IMR-90 (cell line): Measurements from ENCODE around the gene SNAPIN. TPM values are rescaled to one million over a fixed set of nuclear protein-coding genes. Genes with fewer than 3 reads are reported as not detected.

Experiments
- ATAC-seq: fragments of 200-7000 bp; cut with Tn5 transposase; 2 replicates; pipeline ENCODE4 v1.9.1; 2020; ENCODE audit warnings: low read depth, mild to moderate bottlenecking, moderate library complexity
- BruUV-seq: library from RNA; stranded (reverse); fragments of 400-500 nt; replicated peaks from 2 replicates; lab custom pipeline; 2021; lab: Mats Ljungman, UMichigan
- CTCF ChIA-PET: fragments of 300-600 bp; formaldehyde crosslinking; extraction: SDS; loops from one replicate; lab custom pipeline; 2021; ENCODE audit warnings: antibody characterized with exemption; lab: Yijun Ruan, JAX
- POLR2A ChIA-PET: fragments of 300-600 bp; sonication (Branson Sonifier 250); formaldehyde crosslinking; loops from one replicate; lab custom pipeline; 2022; ENCODE audit warnings: antibody characterized with exemption; ENCODE audit not compliant: unreplicated experiment; lab: Charles Lee
- DNase-seq: peaks from one replicate; pipeline ENCODE4 v3.0.0; 2013
- H2AFZ ChIP-seq: replicated peaks from 2 replicates; pipeline ENCODE3; 2013; ENCODE audit warnings: low read length, mild to moderate bottlenecking; ENCODE audit not compliant: poor library complexity
- H2AK5ac ChIP-seq: 2 replicates; pipeline ENCODE4 v1.6.1; 2013; ENCODE audit warnings: low read depth, low read length, inconsistent platforms
- H2AK9ac ChIP-seq: replicated peaks from 2 replicates; pipeline ENCODE3; 2013; ENCODE audit warnings: mild to moderate bottlenecking, low read depth, low read length, moderate library complexity; ENCODE audit not compliant: poor library complexity
- H2BK120ac ChIP-seq: 2 replicates; pipeline ENCODE4 v1.6.1; 2013; ENCODE audit warnings: low read depth, low read length, inconsistent platforms
- H2BK15ac ChIP-seq: 3 replicates; pipeline ENCODE4 v1.6.1; 2013; ENCODE audit warnings: low read depth, low read length, inconsistent platforms
- H2BK20ac ChIP-seq: 2 replicates; pipeline ENCODE4 v1.6.1; 2013; ENCODE audit warnings: low read depth, mild to moderate bottlenecking, inconsistent platforms, low read length, moderate library complexity
- H2BK5ac ChIP-seq: 2 replicates; pipeline ENCODE4 v1.6.1; 2013; ENCODE audit warnings: mild to moderate bottlenecking, low read depth, low read length, inconsistent platforms; ENCODE audit not compliant: poor library complexity, severe bottlenecking
- H3K14ac ChIP-seq: replicated peaks from 2 replicates; pipeline ENCODE4 v1.6.1; 2013; ENCODE audit warnings: low read depth, low read length, inconsistent platforms
- H3K18ac ChIP-seq: 2 replicates; pipeline ENCODE4 v1.6.1; 2013; ENCODE audit warnings: low read depth, low read length, control low read depth
- H3K23ac ChIP-seq: 2 replicates; pipeline ENCODE4 v1.6.1; 2013; ENCODE audit warnings: low read depth, low read length, inconsistent platforms
- H3K27ac ChIP-seq: 2 replicates; pipeline ENCODE4 v1.5.1; 2013; ENCODE audit warnings: mild to moderate bottlenecking, control low read depth, low read length; ENCODE audit not compliant: insufficient read depth
- H3K27me3 ChIP-seq: 2 replicates; pipeline ENCODE4 v1.6.1; 2013; ENCODE audit warnings: low read length; ENCODE audit not compliant: control insufficient read depth, insufficient read depth
- H3K36me3 ChIP-seq: 2 replicates; pipeline ENCODE4 v1.6.1; 2013; ENCODE audit warnings: low read length, mixed read lengths; ENCODE audit not compliant: control insufficient read depth, insufficient read depth
- H3K4ac ChIP-seq: 2 replicates; pipeline ENCODE4 v1.6.1; 2013; ENCODE audit warnings: low read depth, low read length, inconsistent platforms
- H3K4me1 ChIP-seq: 2 replicates; pipeline ENCODE4 v1.6.1; 2013; ENCODE audit warnings: low read length, mixed read lengths; ENCODE audit not compliant: control insufficient read depth, insufficient read depth
- H3K4me2 ChIP-seq: 2 replicates; pipeline ENCODE4 v1.6.1; 2013; ENCODE audit warnings: low read depth, mild to moderate bottlenecking, control low read depth, low read length, moderate library complexity
- H3K4me3 ChIP-seq: 2 replicates; pipeline ENCODE4 v1.5.1; 2013; ENCODE audit warnings: low read depth, mild to moderate bottlenecking, control low read depth, low read length, moderate library complexity; ENCODE audit not compliant: insufficient read depth
- H3K56ac ChIP-seq: 2 replicates; pipeline ENCODE4 v1.6.1; 2013; ENCODE audit warnings: low read length, inconsistent platforms; ENCODE audit not compliant: insufficient read depth; ENCODE audit errors: extremely low read depth
- H3K79me1 ChIP-seq, 2 experiments: 2 replicates each; pipeline ENCODE4 v1.6.1; 2013; ENCODE audit warnings: low read length in 2 of 2, inconsistent platforms in 1 of 2, low read depth in 1 of 2
- H3K9ac ChIP-seq: 2 replicates; pipeline ENCODE4 v1.6.1; 2013; ENCODE audit warnings: low read depth, low read length, control low read depth
- H3K9me1 ChIP-seq: 2 replicates; pipeline ENCODE4 v1.6.1; 2013; ENCODE audit warnings: low read length, inconsistent platforms; ENCODE audit not compliant: insufficient read depth
- H3K9me3 ChIP-seq: 2 replicates; pipeline ENCODE4 v1.6.1; 2013; ENCODE audit warnings: low read length; ENCODE audit not compliant: control insufficient read depth, insufficient read depth
- H4K20me1 ChIP-seq: 2 replicates; pipeline ENCODE4 v1.6.1; 2013; ENCODE audit warnings: low read length, inconsistent platforms; ENCODE audit not compliant: insufficient read depth
- H4K5ac ChIP-seq: 2 replicates; pipeline ENCODE4 v1.6.1; 2013; ENCODE audit warnings: mild to moderate bottlenecking, low read depth, low read length, control low read depth
- H4K8ac ChIP-seq, 2 experiments: 2 replicates each; pipeline ENCODE4 v1.6.1; 2013; ENCODE audit warnings: low read depth in 2 of 2, low read length in 2 of 2, control low read depth in 1 of 2, inconsistent platforms in 1 of 2
- H4K91ac ChIP-seq: 2 replicates; pipeline ENCODE4 v1.6.1; 2013; ENCODE audit warnings: low read depth, low read length, inconsistent platforms; ENCODE audit not compliant: insufficient read depth
- BHLHE40 ChIP-seq: fragments of 150-350 bp; IDR thresholded peaks from 2 replicates; pipeline ENCODE4 v1.6.1; 2016; ENCODE audit warnings: mild to moderate bottlenecking, low read depth, low read length
- CEBPB ChIP-seq: IDR thresholded peaks from 2 replicates; pipeline ENCODE4 v1.6.1; 2012; ENCODE audit warnings: low read depth, low read length, improper control_type of control experiment
- CHD1 ChIP-seq: IDR thresholded peaks from 2 replicates; pipeline ENCODE4 v1.6.1; 2012; ENCODE audit warnings: low read depth, low read length, improper control_type of control experiment
- FOS ChIP-seq: fragments of 150-350 bp; IDR thresholded peaks from 2 replicates; pipeline ENCODE4 v1.6.1; 2016; ENCODE audit warnings: low read depth, low read length
- MAFK ChIP-seq: IDR thresholded peaks from 2 replicates; pipeline ENCODE4 v1.6.1; 2012; ENCODE audit warnings: low read depth, low read length, improper control_type of control experiment
- MAZ ChIP-seq: IDR thresholded peaks from 2 replicates; pipeline ENCODE4 v1.6.1; 2012; ENCODE audit warnings: low read depth, mild to moderate bottlenecking, low read length, improper control_type of control experiment, moderate library complexity, borderline replicate concordance
- MXI1 ChIP-seq: IDR thresholded peaks from 2 replicates; pipeline ENCODE4 v1.6.1; 2012; ENCODE audit warnings: low read depth, mild to moderate bottlenecking, low read length, moderate library complexity, borderline replicate concordance
- NFE2L2 ChIP-seq: fragments of 150-350 bp; IDR thresholded peaks from 2 replicates; pipeline ENCODE4 v1.6.1; 2016; ENCODE audit warnings: low read depth, mild to moderate bottlenecking, low read length
- POLR2A ChIP-seq: IDR thresholded peaks from 2 replicates; pipeline ENCODE4 v1.6.1; 2012; ENCODE audit warnings: mild to moderate bottlenecking, low read depth, low read length
- RAD21 ChIP-seq: IDR thresholded peaks from 2 replicates; pipeline ENCODE4 v1.6.1; 2012; ENCODE audit warnings: low read length, improper control_type of control experiment
- RCOR1 ChIP-seq: IDR thresholded peaks from 2 replicates; pipeline ENCODE4 v1.6.1; 2012; ENCODE audit warnings: mild to moderate bottlenecking, low read length, improper control_type of control experiment; ENCODE audit not compliant: insufficient replicate concordance
- RFX5 ChIP-seq: IDR thresholded peaks from 2 replicates; pipeline ENCODE4 v1.8.0; 2012; ENCODE audit warnings: low read depth, mild to moderate bottlenecking, low read length, moderate library complexity
- SMC3 ChIP-seq: fragments of 150-350 bp; IDR thresholded peaks from 2 replicates; pipeline ENCODE4 v1.6.1; 2016; ENCODE audit warnings: low read depth, mild to moderate bottlenecking, antibody characterized with exemption, low read length, moderate library complexity
- WGBS, 2 experiments: methylation state at CpG; one replicate each; pipeline versions ENCODE4 v1.1.5 to v1.1.7; 2013; ENCODE audit warnings: missing lambda C conversion rate in 2 of 2; ENCODE audit not compliant: insufficient read length in 1 of 2; ENCODE audit errors: extremely low coverage in 2 of 2; 5-methylcytosine and 5-hydroxymethylcytosine counted together
- dilution Hi-C: fragments of 300-500 bp; cut with HindIII; formaldehyde crosslinking; loops from one replicate; pipeline ENCODE4 v1.14.3; 2018; ENCODE audit warnings: low sequenced_read_pairs; ENCODE audit not compliant: unreplicated experiment
- in situ Hi-C: fragments of 300-500 bp; cut with MboI; formaldehyde crosslinking; loops from 3 replicates; pipeline ENCODE4 v1.14.3; 2019; ENCODE audit warnings: low sequenced_read_pairs, inconsistent platforms, mixed read lengths
- intact Hi-C: fragments of 100-400 bp; cut with micrococcal nuclease; formaldehyde crosslinking; loops from 2 replicates; pipeline ENCODE4 v1.10.0; 2022
- polyA plus RNA-seq, 3 experiments: library from polyadenylated mRNA; depleted of rRNA; stranded (reverse); fragments of >200 nt; gene quantifications; 2 replicates each; pipeline ENCODE4 v1.2.3, GENCODE V29; 2012; ENCODE audit warnings: low replicate concordance in 1 of 3
- total RNA-seq: library from RNA; depleted of rRNA; stranded (reverse); fragments of >200 nt; gene quantifications from 2 replicates; pipeline ENCODE4 v1.2.3, GENCODE V29; 2012
- TF ChIP-seq, protein P1 (sequence below): conservative IDR thresholded peaks from 2 replicates; pipeline ENCODE4 v1.5.1; 2012; ENCODE audit warnings: mild to moderate bottlenecking, low read depth, low read length, improper control_type of control experiment
- TF ChIP-seq, protein P2 (sequence below): fragments of 150-350 bp; IDR thresholded peaks from 2 replicates; pipeline ENCODE4 v1.6.1; 2016; ENCODE audit warnings: low read depth, mild to moderate bottlenecking, low read length, moderate library complexity, borderline replicate concordance
- TF ChIP-seq, protein P3 (sequence below): fragments of 150-350 bp; IDR thresholded peaks from 2 replicates; pipeline ENCODE4 v1.6.1; 2017; ENCODE audit warnings: mild to moderate bottlenecking, antibody characterized with exemption, low read length, low read depth

Gene SNAPIN
- total and polyA plus RNA-seq, 2 of the 4 experiments (the other 2 are of a cell fraction), result 37.4 to 40.9 TPM

DNA sequence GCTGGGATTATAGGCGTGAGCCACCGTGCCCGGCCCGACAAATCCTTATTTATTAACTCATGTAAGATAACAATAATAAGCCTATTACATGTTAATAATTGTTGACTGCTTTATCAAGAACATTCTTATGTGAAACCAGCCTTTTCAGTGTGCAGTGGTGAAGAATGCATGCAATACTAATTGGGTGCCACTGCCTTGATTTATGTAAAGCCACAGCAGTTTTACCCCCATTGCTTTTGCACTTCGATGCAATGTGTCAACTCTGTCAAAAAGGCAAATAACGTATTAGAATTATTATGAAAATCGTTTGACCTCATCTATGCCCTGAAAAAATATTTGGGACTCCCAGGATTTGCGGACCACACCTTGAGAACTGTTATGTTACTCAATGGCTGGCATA is 38.2 kb downstream of the SNAPIN start:
- POLR2A ChIA-PET, result no interaction called here
- WGBS, 2 experiments, result no CpG with 5 or more reads among the region's 8 CpGs
- in situ Hi-C loops, result no loop called here

More for the DNA sequence above, 38.2 kb downstream of the SNAPIN start:
- H4K20me1 ChIP-seq, result no peaks in the 10 kb centered on the region
- CTCF ChIA-PET, result no interaction called here
- BruUV-seq, result no TSS peak
- no peak overlapping the region for H2AK9ac ChIP-seq
- no peaks in the 10 kb centered on the region for H3K79me1 ChIP-seq
- ATAC-seq, result no peak
- no peaks in the 10 kb centered on the region for H3K9me1 ChIP-seq
- dilution Hi-C loops, result no loop called here
- H4K8ac ChIP-seq, result no peak overlapping the region
- no peak overlapping the region for H2BK5ac ChIP-seq
- H2BK15ac ChIP-seq, result no peak overlapping the region
- H3K4me1 ChIP-seq, result peaks cover 2% of the 10 kb centered on the region
- no peak overlapping the region for H4K5ac ChIP-seq
- H2BK20ac ChIP-seq, result 0 out of 2 replicates have a peak overlapping the region, but pooled peaks have one; percentile 7
- no peak for DNase-seq
- H3K18ac ChIP-seq, result no peak overlapping the region
- no peak overlapping the region for H3K4ac ChIP-seq
- no peak for TF ChIP-seq BHLHE40
- TF ChIP-seq RAD21, result no peak
- TF ChIP-seq RCOR1, result no peak
- no peak for TF ChIP-seq FOS
- no peak for TF ChIP-seq POLR2A
- TF ChIP-seq CHD1, result no peak
- TF ChIP-seq RFX5, result no peak
- no peak for TF ChIP-seq MAZ
- TF ChIP-seq, protein P1, sequence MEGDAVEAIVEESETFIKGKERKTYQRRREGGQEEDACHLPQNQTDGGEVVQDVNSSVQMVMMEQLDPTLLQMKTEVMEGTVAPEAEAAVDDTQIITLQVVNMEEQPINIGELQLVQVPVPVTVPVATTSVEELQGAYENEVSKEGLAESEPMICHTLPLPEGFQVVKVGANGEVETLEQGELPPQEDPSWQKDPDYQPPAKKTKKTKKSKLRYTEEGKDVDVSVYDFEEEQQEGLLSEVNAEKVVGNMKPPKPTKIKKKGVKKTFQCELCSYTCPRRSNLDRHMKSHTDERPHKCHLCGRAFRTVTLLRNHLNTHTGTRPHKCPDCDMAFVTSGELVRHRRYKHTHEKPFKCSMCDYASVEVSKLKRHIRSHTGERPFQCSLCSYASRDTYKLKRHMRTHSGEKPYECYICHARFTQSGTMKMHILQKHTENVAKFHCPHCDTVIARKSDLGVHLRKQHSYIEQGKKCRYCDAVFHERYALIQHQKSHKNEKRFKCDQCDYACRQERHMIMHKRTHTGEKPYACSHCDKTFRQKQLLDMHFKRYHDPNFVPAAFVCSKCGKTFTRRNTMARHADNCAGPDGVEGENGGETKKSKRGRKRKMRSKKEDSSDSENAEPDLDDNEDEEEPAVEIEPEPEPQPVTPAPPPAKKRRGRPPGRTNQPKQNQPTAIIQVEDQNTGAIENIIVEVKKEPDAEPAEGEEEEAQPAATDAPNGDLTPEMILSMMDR, result no peak
- TF ChIP-seq NFE2L2, result no peak
- TF ChIP-seq, protein P2, sequence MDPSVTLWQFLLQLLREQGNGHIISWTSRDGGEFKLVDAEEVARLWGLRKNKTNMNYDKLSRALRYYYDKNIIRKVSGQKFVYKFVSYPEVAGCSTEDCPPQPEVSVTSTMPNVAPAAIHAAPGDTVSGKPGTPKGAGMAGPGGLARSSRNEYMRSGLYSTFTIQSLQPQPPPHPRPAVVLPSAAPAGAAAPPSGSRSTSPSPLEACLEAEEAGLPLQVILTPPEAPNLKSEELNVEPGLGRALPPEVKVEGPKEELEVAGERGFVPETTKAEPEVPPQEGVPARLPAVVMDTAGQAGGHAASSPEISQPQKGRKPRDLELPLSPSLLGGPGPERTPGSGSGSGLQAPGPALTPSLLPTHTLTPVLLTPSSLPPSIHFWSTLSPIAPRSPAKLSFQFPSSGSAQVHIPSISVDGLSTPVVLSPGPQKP, result no peak
- no peak for TF ChIP-seq MAFK
- no peak for TF ChIP-seq CEBPB
- TF ChIP-seq SMC3, result no peak
- TF ChIP-seq MXI1, result no peak
- TF ChIP-seq, protein P3, sequence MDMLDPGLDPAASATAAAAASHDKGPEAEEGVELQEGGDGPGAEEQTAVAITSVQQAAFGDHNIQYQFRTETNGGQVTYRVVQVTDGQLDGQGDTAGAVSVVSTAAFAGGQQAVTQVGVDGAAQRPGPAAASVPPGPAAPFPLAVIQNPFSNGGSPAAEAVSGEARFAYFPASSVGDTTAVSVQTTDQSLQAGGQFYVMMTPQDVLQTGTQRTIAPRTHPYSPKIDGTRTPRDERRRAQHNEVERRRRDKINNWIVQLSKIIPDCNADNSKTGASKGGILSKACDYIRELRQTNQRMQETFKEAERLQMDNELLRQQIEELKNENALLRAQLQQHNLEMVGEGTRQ, result no peak
- intact Hi-C loops, result no loop called here
- H3K36me3 ChIP-seq, result no peaks in the 10 kb centered on the region
- H3K4me2 ChIP-seq, result no peak overlapping the region
- no peak overlapping the region for H3K56ac ChIP-seq
- H2BK120ac ChIP-seq, result no peak overlapping the region
- H3K27me3 ChIP-seq, result peaks cover 7% of the 10 kb centered on the region
- H2AK5ac ChIP-seq, result no peak overlapping the region
- no peak overlapping the region for H2AFZ ChIP-seq
- no peak overlapping the region for H3K23ac ChIP-seq
- H3K9ac ChIP-seq, result no peak overlapping the region
- H3K9me3 ChIP-seq, result no peaks in the 10 kb centered on the region
- no peak overlapping the region for H3K14ac ChIP-seq
- H3K4me3 ChIP-seq, result no peak overlapping the region
- H3K27ac ChIP-seq, result no peak overlapping the region
- H4K91ac ChIP-seq, result no peak overlapping the region
